EH (cell line): ENCODE results near the gene PACSIN1.

Experiments used
- DNase-seq: peaks from one replicate; pipeline ENCODE4 v3.0.0-alpha.2; 2015; ENCODE audit warnings: low read depth

PACSIN1 gene

DNA sequence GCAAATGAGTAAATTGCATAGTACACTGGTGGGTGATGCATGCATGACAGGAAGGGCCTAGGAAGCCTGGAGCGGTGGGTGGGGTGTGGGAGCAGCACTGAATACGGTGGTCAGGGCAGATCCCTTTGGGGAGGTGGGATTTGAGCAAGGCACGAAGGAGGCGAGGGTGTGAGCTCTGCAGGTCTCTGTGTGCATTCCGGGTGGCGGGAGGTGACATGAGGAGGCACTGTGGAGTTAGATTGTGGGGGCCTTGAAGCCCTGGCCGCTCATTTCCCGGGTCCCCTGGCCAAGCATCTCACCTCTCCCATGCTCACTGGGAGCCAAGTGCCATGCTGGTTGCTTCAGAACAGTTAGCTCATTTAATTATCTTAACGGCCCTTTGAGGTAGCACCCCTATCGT is 96.5 kb downstream of the PACSIN1 start:
- DNase-seq = no peak

- DNase-seq = no peak
These were observed 97.1 kb downstream of the PACSIN1 start for GRCh38 chr6:34562861-34563512.

DNA sequence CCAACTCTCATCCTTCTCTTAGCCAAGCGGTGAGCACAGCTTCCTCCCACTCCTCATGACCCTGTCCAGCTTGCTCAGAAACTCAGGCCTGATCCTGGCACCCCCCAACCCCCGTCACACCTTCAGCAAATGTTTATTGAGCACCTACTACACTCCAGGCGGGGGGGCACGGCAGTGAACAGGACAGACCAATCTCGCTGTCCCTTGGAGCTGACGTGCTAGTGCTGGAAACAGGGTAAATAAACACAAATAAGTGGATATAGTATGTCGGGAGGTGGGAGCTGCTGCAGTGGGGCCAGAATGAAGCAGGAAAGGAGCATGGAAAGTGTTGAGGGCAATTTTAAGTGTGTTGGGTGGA is 97.6 kb downstream of the PACSIN1 start:
- DNase-seq = no peak

DNA sequence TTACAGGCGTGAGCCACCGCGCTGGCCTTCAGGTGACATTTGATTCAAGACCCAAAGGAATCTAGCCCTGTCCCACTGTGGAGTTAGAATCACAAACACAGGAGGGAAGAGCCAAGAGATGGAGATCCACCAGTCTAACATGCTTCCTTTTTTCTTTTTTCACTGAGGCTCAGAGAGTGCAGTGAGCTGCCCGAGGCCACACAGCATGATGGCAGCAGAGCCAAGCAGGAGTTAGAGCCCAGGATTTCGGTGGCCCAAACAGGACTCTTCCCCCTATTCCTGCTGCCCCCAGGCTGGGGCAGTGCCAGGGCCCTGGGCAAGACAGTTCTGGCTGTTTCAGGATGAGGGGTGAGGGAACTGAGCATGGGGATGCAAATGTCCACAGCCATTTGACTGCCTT is 98.3 kb downstream of the PACSIN1 start:
- no peak for DNase-seq

GRCh38 chr6:34565722-34566137 is 99.9 kb downstream of the PACSIN1 start:
- no peak for DNase-seq

GRCh38 chr6:34566830-34567546 is 101.1 kb downstream of the PACSIN1 start:
- DNase-seq = no peak

DNA sequence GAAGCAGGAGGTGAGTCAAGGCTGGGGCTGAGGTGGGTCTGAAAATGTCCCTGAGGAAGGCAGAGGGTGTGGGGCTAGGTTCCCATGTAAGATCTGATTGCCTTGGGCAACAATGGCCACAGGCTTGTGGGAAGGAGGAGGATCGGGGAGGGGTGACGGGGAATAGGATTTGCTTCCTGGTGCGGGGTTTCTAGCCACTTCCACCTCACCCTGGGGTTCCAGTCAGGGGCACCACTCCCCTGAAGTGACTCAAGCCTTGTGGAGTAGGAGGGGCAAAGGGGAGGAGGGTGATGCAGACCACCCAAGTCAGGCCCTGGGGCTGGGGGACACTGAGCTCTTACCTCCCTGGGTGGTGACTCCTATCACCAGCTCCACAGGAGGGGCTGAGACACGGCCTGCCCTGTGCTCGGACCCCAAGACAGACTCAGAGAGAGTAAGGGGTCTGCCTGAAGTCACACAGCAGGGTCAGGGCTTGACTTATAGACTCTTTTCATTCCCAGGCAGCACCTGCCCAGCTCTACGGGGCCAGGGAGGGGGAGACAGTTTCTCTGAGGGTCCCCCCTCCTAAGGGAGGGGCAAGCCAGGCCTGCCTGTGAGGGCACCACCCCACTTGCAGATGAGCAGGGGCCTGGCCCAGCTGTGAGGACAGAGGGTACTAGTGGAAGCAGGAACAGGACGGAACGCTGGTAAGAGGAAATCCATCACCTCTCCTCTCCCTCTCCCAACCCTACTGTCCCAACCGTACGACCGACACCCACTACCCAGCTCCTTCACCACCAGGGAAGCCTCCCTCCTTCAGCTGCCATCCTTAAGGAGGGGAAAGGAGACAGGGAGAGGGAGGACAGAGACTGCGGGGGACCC is 102.7 kb downstream of the PACSIN1 start:
- no peak for DNase-seq

DNA sequence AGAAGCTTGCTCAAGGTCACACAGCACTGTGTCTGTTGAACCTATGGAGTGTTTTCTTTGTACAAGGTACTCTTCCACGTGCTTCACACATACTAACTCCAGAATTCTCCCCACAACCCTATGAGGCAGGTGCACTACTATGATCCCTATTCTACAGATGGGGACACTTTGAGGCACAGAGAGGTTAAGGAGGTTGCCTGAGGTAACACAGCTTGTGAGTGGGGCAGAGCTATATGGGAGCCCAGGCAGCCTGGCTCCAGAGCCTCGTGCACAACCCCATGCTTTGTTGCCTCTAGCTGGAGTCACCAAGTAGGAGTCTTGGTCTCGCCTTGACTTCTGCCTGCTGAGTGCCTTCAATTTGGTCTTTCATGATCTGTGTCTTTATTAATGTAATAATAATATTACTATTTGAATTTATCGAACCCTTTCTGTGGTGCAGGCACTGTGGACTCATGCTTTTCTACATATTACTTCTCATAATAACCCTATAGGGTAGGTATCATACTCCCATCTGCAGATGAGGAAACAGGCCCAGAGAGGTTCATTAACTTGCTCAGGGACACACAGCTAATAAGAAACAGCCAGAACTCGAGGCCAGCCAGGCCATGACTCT is 103.6 kb downstream of the PACSIN1 start:
- no peak for DNase-seq

DNA sequence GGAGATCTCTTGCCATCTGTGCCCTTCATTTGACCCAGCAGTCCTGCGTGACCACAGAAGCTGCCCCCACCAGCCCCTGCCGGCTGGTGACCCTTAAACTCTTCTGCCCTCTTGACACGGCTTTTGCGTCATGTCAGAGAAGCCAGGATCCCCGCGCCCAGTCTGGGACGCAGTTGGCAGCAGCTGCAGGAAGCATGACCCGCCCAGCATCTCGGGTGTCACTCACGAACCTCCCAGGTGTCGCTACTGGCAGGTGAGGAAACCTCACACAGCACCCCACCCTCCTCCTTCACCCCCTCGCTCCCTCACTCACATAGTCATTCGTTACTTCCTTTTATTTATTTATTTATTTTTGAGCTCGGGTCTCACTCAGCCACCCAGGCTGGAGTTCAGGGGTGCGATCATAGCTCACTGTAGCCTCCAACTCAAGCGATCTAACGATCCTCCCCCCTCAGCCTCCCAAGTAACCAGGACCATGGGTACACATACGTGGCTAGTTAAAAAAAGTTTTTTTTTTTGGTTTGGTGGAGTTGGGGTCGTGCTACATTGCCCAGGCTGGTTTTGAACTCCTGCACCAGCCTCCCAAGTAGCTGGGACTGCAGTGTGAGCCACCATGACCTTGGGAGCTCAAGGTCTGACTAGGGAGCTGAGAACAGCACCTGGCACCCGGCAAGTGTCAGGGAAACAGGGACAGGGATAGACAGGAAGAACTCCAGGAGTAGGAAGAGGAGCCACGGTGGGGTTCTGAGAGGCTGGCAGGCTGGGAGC is 104.4 kb downstream of the PACSIN1 start:
- no peak for DNase-seq

DNA sequence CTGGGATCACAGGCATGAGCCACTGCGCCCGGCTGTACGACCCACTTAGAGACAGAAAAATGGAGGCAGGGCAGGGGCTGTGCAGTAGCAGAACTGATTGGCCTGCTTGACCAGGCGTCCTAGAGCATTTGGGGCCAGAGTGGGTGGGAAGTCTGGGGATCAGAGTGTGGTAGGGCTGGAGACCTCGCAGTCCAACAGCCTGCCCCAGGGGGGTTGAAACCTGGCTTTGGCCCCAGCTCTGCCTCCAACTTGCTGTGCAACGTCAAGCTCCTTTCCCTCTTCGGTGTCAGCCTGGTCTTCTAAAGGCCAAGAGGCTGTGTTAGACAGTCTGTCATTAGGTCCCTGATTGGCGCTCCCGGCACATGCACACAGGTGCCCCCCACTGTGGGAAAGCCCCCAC is 105.5 kb downstream of the PACSIN1 start:
- DNase-seq = no peak

DNA sequence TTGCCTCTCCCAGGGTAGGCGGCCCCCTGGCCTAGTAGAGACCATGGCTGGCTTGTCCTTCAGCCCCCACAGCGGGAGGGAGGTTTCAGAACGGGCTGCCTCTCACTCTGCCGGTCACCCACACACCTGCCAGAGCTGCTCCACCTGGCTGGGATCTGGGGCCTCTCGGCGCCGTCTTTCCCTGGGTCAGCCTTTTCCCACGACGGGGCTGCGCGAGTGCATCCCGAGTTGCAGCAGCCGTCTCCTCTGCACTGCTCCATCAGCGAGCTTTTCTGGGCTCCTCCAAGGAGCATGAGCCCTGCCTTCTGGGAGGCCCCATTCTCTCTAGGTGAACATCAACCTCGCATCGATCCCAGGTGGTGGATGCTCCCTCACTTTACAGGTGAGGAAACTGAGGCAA is 106.1 kb downstream of the PACSIN1 start:
- no peak for DNase-seq

GRCh38 chr6:34572585-34572984 is 106.7 kb downstream of the PACSIN1 start:
- no peak for DNase-seq

DNA sequence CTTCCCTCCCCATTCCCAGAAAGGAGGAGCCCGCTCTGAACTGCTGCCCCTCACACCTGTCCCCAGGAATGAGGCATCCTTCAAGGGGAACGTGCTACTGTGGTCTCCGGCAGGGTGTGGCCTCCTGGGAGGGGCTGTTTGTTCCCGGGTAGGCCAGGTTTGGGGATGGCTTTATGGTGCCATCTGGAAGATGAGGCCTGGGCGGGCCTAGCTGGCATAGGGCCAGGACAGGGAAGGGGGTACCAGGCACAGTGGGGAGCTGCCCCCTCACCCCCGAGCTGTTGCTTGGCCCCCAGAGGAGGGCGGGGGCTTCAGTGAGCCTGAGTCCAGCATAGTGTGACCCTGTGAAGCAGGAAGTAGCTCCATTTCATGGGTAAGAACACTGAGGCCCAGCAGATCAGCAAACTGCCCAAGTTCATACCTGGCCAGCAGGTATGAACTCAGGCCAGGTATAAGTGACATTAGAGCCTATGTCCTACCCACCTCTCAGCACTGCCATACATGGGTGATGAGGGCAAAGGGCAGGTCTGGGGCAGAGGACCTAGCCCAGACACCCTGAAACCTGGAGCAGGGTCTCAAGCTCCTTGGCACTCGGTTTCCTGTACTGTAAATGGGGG is 107.8 kb downstream of the PACSIN1 start:
- DNase-seq = no peak

GRCh38 chr6:34574647-34575293 is 108.9 kb downstream of the PACSIN1 start:
- no peak for DNase-seq

- DNase-seq = no peak
These were observed 109.5 kb downstream of the PACSIN1 start for GRCh38 chr6:34575326-34575725.

- DNase-seq = peak; percentile 25
These were observed 110.5 kb downstream of the PACSIN1 start for GRCh38 chr6:34576286-34576955.

- no peak for DNase-seq
These were observed 112.8 kb downstream of the PACSIN1 start for GRCh38 chr6:34578445-34579262.

DNA sequence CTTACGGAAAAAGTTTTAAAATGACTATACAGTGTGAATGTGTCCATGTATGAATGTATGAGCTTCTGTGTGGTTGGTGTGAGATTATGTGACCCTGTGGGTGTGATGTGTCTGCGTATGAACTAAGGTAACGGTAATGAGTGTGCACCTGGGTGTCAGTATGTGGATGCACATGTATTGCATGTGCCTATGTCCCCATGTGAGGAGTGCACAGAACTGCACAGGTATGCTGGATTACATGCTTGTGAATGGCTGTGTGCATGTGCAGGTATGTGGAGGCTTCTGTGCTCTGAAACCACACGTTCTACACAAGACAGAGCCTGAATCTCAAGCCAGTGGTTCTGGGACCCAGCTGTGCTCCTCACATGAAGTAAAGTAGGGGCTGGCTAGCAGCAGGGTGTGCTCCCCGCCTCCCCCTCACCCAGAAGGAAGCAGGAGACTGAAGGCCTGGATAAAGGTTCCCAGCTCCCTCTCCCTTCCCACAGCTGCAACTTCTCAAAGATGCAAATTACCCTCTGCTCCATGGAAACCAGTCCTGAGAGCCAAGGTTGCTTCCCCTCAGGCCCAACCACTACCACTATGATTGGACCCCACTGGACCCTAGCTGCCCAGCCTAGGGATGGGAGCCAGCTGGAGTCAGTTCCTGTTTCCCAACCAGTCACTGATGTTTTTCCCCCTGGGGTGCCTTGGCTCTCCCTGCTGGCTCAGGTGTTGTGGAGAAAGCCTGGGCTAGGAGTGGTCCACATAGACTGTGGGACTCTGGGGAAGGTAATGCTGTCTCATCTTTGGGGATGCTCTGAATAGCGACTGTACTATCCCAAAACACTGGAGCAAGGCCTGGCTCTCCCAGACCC is 115.1 kb downstream of the PACSIN1 start:
- DNase-seq = no peak

GRCh38 chr6:34581561-34581920 is 115.7 kb downstream of the PACSIN1 start:
- no peak for DNase-seq
